HG03469 (cell line): ENCODE results near the gene CLBA1.
"Not testable (repeated sequence)": the region's sequence is repeated elsewhere in the genome, so short reads cannot be mapped to it uniquely, and the experiment has no call there.

ENCODE experiments used
- ATAC-seq: cut with Tn5 transposase; IDR thresholded peaks from one replicate; pipeline ENCODE4 v1.9.1; 2021; ENCODE audit warnings: mild to moderate bottlenecking, moderate library complexity, moderate number of reproducible peaks; ENCODE audit not compliant: unreplicated experiment

The CLBA1 gene

DNA sequence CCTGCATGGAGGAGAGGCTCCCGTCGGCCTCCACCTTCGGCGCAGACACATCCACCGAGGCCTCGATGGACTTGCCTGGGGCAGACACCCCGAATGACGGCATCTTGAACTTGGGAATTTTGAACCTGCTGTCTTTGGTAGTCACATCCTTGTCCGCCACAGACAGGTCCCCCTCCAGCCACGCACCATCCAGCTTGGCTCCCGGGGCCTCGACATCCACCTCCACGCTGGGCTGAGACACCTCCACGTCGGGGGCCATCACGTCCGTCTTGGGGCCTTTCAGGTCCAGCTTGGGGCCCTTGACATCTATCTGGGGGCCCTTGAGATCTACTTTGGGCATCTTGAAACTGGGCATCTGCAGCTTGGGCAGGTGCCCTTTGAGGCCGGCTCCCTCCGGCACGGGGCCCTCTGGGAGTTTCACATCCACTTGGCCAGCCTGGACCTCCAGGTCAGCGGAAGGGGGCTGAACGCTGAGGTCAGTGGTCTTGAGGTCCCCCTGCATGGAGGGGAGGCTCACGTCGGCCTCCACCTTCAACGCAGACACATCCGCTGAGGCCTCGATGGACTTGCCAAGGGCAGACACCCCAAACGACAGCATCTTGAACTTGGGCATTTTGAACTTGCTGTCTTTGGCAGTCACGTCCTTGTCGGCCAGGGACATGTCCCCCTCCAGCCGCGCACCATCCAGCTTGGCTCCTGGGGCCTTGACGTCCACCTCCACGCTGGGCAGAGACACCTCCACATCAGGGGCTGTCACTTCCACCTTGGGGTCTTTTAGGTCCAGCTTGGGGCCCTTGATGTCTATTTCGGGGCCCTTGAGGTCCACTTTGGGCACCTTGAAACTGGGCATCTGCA is 37.5 kb upstream of the CLBA1 start:
- not testable (repeated sequence) for ATAC-seq

DNA sequence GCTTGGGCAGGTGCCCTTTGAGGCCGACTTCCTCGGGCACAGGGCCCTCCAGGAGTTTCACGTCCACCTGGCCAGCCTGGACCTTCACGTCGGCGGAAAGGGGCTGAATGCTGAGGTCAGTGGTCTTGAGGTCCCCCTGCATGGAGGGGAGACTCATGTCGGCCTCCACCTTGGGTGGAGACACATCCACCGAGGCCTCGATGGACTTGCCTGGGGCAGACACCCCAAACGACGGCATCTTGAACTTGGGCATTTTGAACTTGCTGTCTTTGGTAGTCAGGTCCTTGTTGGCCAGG is 36.9 kb upstream of the CLBA1 start:
- ATAC-seq, result no peak

DNA sequence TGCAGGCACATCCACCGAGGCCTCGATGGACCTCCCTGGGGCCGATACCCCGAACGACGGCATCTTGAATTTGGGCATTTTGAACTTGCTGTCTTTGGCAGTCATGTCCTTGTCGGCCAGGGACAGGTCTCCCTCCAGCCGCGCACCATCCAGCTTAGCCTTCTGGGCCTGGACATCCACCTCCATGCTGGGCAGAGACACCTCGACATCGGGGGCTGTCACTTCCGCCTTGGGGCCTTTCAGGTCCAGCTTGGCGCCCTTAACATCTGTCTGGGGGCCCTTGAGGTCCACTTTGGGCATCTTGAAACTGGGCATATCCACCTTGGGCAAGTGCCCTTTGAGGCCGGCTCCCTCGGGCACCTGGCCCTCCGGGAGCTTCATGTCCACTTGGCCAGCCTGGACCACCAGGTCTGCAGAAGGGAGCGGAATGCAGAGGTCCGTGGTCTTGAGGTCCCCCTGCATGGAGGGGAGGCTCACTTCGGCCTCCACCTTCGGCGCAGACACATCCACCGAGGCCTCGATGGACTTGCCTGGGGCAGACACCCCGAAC is 36.1 kb upstream of the CLBA1 start:
- ATAC-seq, result not testable (repeated sequence)

DNA sequence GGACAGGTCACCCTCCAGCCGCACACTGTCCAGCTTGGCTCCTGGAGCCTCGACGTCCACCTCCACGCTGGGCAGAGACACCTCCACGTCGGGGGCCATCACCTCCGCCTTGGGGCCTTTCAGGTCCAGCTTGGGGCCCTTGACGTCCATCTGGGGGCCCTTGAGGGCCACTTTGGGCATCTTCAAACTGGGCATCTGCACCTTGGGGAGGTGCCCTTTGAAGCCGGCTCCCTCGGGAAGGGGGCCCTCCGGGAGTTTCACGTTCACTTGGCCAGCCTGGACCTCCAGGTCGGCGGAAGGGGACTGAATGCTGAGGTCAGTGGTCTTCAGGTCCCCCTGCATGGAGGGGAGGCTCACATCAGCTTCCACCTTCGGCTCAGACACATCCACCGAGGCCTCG is 35.6 kb upstream of the CLBA1 start:
- ATAC-seq, result no peak

DNA sequence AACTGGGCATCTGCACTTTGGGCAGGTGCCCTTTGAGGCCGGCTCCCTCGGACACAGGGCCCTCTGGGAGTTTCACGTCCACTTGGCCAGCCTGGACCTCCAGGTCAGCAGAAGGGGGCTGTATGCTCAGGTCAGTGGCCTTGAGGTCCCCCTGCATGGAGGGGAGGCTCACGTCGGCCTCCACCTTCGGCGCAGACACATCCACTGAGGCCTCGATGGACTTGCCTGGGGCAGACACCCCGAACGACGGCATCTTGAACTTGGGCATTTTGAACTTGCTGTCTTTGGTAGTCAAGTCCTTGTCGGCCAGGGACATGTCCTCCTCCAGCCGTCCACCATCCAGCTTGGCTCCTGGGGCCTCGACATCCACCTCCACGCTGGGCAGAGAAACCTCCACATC is 34.9 kb upstream of the CLBA1 start:
- ATAC-seq, result not testable (repeated sequence)

DNA sequence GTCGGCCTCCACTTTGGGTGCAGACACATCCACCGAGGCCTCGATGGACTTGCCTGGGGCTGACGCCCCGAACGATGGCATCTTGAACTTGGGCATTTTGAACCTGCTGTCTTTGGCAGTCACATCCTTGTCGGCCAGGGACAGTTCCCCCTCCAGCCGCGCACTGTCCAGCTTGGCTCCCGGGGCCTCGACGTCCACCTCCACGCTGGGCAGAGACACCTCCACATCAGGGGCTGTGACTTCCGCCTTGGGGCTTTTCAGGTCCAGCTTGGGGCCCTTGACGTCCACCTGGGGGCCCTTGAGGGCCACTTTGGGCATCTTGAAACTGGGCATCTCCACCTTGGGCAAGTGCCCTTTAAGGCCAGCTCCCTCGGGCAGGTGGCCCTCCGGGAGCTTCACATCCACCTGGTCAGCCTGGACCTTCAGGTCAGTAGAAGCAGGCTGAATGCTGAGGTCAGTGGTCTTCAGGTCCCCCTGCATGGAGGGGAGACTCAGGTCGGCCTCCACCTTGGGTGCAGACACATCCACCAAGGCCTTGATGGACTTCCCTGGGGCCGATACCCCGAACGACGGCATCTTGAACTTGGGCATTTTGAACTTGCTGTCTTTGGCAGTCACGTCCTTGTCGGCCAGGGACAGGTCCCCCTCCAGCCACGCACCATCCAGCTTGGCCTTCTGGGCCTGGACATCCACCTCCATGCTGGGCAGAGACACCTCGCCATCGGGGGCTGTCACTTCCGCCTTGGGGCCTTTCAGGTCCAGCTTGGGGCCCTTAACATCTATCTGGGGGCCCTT is 33.5 kb upstream of the CLBA1 start:
- not testable (repeated sequence) for ATAC-seq

DNA sequence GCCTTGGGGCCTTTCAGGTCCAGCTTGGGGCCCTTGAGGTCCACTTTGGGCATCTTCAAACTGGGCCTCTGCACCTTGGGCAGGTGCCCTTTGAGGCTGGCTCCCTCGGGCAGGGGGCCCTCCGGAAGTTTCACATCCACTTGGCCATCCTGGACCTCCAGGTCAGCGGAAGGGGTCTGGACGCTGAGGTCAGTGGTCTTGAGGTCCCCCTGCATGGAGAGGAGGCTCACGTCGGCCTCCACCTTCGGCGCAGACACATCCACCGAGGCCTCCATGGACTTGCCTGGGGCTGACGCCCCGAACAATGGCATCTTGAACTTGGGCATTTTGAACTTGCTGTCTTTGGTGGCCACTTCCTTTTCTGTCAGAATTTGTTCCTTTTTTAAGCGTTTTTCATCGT is 32.5 kb upstream of the CLBA1 start:
- no peak for ATAC-seq

DNA sequence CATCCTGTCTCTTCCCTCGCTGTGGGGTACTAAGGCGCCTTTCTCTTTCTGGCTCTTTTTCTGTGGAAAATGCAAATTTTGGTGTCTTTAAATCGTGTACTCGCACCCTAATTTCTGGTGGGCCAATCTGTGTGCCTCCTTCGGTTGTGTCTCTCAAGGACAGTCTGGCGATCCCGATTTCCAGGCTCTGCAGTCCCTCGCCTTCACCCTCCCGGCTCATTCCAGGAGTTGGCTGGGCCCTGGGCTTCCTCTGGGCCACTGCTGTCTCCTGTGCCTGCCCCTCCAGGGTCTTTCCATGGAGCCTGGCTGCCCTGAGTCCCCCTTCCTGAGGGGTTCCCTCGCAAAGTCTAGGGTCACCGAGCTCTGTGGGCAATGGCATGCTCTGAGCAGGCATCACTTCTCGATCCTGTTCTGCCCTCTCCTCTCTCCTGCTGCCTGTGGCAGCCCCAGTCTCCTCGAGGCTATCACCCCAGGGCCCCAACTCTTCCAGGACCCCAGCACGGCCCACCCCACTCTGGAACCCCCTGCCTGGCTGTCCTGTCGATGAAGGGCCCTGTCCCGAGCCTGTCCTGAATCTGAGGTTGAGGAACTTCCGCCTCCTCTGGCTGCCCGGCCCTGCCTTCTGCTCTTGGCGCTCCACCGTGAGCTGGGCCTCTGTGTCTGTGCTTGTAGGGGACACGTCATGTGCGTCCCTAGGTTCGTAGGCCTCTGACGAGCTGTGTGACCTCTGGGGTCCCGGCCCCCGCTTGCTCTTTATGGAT is 31.5 kb upstream of the CLBA1 start:
- ATAC-seq, result no peak

DNA sequence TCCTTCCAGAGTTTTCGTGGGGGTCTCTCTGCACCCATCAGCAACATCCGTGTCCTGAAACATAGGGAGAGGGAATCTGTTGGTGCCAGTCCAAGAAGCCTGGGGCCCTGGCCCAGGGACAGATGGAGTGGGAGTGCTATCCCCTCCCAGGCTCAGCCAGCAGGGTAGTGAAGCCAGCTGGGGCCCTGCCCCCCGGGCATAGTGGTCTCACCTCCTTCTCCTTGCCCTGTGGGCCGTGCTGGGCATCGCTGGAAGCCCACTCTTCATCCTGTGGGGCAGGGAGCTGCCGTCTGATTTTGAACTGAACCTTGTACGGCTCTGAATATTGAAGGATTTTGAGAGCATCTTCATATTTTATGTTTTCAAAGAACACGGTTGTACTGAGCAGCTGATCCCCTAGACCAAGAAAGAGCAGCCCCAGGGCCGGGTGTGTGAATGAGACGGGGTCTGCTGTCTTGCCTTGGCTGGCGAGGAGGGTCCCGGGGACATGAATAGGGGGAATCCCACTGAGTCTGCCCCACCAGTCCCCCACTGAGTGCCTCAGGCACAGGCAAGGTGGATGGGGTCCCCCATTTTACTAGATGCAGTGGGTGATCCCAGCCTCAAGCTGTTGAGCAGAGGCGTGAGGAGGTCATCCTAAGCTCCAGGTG is 30.7 kb upstream of the CLBA1 start:
- no peak for ATAC-seq

DNA sequence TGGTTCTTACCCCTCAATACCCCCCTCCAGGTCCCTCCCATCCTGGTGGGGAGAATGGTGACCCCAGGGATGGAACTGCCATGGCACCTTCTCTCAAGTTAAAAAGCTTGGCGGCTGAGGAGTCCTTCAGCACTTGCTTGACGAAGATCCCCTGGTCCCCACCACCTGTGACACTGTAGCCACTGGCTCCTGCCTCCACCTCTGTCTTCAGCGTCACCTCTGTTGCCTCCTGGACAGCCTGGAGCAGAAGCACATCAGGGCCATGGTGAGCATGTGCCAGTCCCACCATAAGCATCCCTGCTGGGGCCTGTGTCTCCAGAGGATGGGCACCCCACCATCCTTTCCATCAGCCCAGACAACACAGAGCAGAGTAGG is 30.2 kb upstream of the CLBA1 start:
- no peak for ATAC-seq

DNA sequence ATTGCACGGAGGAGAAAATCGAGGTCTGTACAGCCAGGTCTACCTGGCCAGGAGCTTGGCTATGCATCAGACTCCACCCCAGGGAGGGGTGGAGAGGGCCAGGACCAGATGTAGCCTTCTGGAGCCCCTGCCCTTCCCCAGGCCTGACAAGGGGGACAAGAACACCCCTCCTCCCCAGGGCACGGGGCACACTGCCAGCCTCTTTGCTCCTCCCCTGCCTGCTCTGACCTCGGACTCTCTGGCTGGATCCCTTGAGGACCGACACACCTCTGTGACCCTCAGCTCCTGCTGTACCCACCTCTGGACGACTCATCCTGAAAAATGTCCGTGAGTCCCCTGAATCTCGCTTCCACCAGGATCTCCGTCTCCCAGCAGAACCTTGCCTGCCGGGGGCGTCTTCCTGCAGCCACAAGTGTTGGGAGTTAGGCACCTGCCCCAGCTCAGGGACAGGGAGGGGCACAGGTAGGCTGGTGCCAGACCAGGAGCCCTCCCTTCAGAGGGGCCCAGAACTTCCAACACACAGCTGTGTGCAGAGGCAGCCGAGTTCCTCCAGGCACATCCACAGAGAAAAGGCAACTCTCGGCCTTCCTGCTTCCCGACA is 29.2 kb upstream of the CLBA1 start:
- ATAC-seq, result no peak

DNA sequence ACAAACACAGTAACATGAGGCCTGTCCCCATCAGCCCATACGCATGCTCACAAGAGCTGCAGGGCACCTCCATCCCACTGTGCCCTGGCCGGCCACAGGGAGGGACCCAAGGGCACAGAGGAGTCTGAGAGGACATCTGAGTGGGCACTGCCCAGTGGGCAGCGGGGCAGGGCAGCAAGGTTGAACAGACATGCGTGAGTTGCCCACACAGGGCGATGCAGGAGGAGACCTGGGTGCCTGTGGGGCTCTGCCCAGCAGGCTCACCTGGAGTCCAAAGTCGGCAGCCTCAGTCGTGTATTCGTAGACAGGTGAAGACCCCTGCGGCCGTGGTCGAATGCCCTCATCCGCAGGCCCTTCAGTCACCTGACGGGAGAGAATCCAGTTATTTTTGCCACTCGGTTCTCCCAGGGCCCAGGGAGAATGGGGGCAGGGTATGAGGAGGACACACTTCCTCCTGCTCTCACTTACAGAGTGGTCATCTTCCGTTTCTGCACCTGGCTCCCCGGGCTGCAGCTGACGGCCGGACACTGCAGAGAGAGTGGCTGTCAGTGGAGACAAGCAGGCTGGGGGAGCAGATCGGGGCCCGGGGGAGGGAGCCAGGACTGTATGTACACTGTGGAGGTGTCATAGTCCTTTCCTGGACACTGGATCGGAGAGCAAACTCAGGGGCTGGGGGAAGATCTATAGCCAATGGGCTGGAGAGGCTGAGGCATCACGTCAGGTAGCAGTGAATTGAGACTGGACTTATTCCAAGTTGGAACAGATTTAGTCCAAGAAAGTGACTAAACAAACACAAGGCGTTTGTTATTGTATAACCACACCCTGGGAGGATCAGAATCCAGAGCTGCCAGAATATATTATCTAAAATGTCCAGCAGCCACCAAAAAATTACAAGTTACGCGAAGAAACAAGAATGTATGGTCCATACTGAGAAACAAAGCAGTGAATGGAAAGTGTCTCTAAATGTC is 28.2 kb upstream of the CLBA1 start:
- no peak for ATAC-seq

DNA sequence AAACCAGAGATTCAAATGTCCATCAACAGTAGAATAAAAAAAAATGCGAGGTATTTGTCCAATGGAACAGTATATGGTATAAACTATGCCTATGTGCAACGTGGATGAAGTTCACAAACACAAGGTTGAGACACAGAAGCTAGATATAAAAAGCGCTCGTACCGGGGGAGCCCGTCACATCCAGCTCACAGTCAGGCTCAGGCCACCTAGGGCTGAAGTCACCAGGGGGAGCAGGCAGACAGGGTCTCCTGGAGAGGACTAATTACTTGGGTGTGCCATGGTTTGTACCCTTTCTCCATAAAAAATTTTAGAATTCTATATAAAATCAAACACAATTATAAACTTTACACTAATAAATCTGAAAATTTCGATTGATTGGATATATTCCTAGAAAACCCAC is 21.0 kb upstream of the CLBA1 start:
- ATAC-seq, result no peak

DNA sequence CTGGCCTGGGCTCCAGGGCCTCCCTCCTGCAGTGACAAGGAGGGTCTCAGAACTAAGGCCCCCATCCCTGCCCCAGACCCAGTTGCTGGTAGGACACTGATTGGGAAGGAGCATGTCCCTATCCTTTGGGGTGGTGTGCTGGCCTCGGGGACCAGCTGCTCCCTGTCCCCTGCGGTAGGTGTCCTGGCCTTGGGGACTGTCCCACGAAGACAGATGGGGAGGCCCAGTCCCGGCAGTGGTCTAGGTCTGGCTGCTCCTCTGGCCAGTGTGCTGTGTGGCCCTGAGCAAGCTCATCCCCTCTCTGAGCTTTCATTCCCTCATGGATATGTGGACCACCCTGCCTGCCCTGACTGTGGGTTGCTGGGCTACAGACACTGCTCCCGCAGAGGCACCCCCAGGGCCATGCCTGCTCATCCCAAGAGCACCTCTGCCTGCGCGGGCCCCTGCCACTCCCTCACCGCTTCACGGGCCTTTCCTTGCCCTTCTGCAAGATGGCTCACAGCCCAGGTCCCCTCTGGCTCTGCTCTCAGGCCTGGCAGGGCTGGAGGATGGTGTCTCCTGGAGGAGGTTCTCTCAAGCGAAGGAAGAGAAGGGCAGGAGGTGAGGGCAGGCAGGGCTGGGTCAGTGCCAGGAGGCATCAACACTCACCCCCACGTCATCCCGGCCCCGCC is 19.9 kb upstream of the CLBA1 start:
- ATAC-seq, result no peak

DNA sequence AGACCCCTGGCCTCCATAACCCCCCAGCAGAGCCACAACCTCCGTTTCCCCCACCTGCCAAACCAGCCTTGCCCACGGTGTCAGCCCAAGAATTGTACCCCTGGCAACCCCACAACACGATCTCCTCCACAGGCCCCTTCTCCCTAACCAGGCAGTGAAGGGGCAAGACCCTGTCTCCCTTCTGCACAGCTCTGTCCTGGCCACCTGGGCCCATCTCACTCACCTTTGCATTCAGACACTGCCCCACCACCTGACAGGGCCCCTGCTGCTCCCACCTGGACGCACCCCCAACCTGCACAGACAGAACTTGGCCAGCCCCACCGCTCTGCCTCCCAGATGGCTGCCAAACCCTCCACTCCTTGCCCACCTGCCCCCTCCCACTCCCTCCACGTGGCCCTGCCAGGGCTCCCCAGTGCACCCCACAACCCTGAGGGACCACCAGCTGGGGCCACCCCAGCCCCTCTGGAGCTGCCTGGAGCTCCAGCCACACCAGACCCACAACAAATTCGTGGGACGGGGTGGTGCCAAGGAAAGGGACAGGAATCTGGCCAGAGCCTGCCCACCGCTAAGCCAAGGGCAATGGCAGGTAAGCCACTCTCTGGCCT is 19.2 kb upstream of the CLBA1 start:
- no peak for ATAC-seq

DNA sequence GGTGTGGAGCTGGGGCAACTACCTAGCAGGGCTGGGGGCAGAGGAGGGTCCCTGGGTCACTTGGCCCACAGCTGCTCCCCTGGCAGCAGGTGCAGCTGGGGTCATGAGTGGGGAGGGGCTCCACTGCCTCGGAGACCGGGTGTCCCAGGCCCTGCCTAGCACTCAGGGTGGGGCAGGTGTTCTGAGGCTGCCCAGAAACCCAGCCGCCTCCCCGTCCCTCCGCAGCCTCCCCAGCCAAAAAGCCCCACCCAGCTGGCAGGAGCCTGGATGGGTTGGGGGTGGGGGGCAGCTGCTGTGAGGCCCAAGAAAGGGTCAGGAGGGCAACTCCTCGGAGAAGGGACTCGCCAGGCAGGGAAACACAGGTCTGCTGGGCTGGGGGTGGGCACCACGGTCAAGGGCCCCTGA is 18.6 kb upstream of the CLBA1 start:
- no peak for ATAC-seq

DNA sequence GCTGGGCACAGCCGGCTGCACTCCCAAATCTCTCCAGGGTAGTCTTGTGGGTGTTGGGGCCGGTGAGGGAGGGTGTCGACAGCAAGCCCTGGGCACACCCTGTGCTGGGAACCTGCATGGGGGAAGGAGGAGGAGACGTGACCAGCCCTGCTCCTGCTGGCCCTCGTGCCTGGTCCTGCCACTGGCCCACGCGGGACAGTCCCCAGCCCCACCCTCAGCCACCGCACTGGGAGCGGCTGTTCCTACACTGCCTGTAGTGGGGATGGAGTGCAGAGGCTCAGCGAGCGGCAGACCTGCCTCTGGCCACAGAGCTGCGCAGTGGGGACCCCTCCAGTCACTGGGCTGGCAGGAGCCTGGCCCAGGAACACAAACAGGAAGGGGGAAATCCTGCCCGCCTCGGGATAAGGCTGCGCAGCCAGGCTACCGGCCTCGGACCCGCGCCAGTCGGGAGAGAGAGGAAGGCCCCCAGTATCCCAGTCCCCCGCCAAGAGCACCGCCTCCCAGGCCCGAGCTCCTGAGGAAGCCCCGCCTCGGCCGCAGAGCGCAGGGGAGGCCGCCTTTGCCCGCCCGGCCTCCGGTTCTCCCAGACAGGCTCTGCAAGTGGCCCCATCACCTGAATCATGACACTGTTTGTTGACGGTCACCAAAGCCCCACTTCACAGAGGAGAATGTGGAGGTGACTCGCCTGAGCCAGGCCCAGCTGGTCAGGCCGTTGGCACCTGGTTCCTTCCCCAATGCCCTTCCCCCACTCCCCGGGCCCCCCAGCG is 18.0 kb upstream of the CLBA1 start:
- ATAC-seq, result no peak

DNA sequence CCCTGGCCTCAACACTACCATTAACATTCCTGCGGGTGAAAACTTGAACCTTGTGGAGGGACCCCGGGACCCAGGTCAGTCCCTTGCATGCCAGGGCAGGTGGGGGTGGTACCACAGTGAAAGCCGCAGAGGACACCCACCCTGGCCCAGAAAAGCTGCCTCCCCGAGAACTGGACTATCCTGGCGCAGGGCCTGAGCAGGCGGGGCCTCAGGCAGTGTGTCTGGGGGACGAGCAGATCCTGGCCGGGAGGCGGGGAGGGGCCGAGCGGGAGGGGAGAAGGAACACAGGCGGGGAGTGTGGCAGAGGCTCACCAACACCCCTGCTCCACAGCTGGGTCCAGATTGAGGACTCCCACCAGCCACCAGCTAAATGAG is 17.4 kb upstream of the CLBA1 start:
- ATAC-seq, result no peak
